Liver (tissue), 9 donors: ENCODE measurements around the gene MAPKAP1. TPM values are rescaled to one million over a fixed set of nuclear protein-coding genes. Genes with fewer than 3 reads are reported as not detected.

Experiments used
- DNase-seq: peaks from one replicate; pipeline ENCODE4 v3.0.0-alpha.2; 2017; ENCODE audit warnings: low spot score
- H3K27ac ChIP-seq, 2 donors: one replicate each; pipeline ENCODE4 v1.7.0; 2013; ENCODE audit warnings: inconsistent platforms in 2 of 2, low read length in 2 of 2, control low read depth in 1 of 2, low read depth in 1 of 2, mild to moderate bottlenecking in 1 of 2
- H3K27me3 ChIP-seq, 4 donors: one replicate each; pipeline versions ENCODE4 v1.6.1 to v1.7.0; 2013; ENCODE audit warnings: low read length in 3 of 4, inconsistent platforms in 1 of 4, mild to moderate bottlenecking in 1 of 4, moderate library complexity in 1 of 4; ENCODE audit not compliant: control insufficient read depth in 4 of 4, insufficient read depth in 4 of 4
- H3K36me3 ChIP-seq, 4 donors: one replicate each; pipeline versions ENCODE4 v1.6.1 to v1.7.0; 2013; ENCODE audit warnings: low read length in 3 of 4, mild to moderate bottlenecking in 3 of 4, low read depth in 1 of 4, moderate library complexity in 1 of 4; ENCODE audit not compliant: control insufficient read depth in 4 of 4, insufficient read depth in 3 of 4
- H3K4me1 ChIP-seq, 4 donors: one replicate each; pipeline versions ENCODE4 v1.6.1 to v1.7.0; 2013; ENCODE audit warnings: low read length in 3 of 4, mild to moderate bottlenecking in 3 of 4, moderate library complexity in 1 of 4; ENCODE audit not compliant: control insufficient read depth in 4 of 4, insufficient read depth in 4 of 4
- H3K4me3 ChIP-seq, 3 donors: one replicate each; pipeline versions ENCODE4 v1.6.1 to v1.7.0; 2013; ENCODE audit warnings: low read length in 3 of 3, control low read depth in 1 of 3, low read depth in 1 of 3, mild to moderate bottlenecking in 1 of 3
- H3K9ac ChIP-seq, 2 donors: one replicate each; pipeline ENCODE4 v1.7.0; 2013; ENCODE audit warnings: low read length in 2 of 2, mild to moderate bottlenecking in 2 of 2, moderate library complexity in 2 of 2, control low read depth in 1 of 2, low read depth in 1 of 2
- H3K9me3 ChIP-seq, 4 donors: one replicate each; pipeline versions ENCODE4 v1.6.1 to v1.7.0; 2013; ENCODE audit warnings: low read length in 3 of 4; ENCODE audit not compliant: control insufficient read depth in 4 of 4
- EGR1 ChIP-seq, 2 donors: IDR thresholded peaks; 2 replicates each; pipeline ENCODE4 v1.6.1; 2016 to 2018; ENCODE audit warnings: antibody characterized with exemption in 2 of 2, low read depth in 2 of 2
- FOXA1 ChIP-seq: IDR thresholded peaks from 2 replicates; pipeline ENCODE4 v1.6.1; 2016; ENCODE audit warnings: antibody characterized with exemption
- FOXA2 ChIP-seq: IDR thresholded peaks from 2 replicates; pipeline ENCODE4 v1.6.1; 2016; ENCODE audit warnings: antibody characterized with exemption
- GABPA ChIP-seq, 2 donors: IDR thresholded peaks in 1 of 2; conservative IDR thresholded peaks in 1 of 2; 2 replicates each; pipeline ENCODE4 v1.6.1; 2016; ENCODE audit warnings: antibody characterized with exemption in 2 of 2, mild to moderate bottlenecking in 1 of 2, moderate library complexity in 1 of 2
- HNF4A ChIP-seq, 2 donors: conservative IDR thresholded peaks; 2 replicates each; pipeline ENCODE4 v1.6.1; 2016; ENCODE audit warnings: antibody characterized with exemption in 2 of 2, mild to moderate bottlenecking in 2 of 2
- HNF4G ChIP-seq: IDR thresholded peaks from 2 replicates; pipeline ENCODE4 v1.6.1; 2016; ENCODE audit warnings: antibody characterized with exemption
- JUND ChIP-seq, 2 donors: IDR thresholded peaks; 2 replicates each; pipeline ENCODE4 v1.6.1; 2016; ENCODE audit warnings: antibody characterized with exemption in 2 of 2
- NR2F2 ChIP-seq: IDR thresholded peaks from 2 replicates; pipeline ENCODE4 v1.6.1; 2016; ENCODE audit warnings: antibody characterized with exemption
- RAD21 ChIP-seq, 2 donors: IDR thresholded peaks; 2 replicates each; pipeline ENCODE4 v1.6.1; 2016; ENCODE audit warnings: antibody characterized with exemption in 2 of 2, mild to moderate bottlenecking in 2 of 2
- RXRA ChIP-seq, 2 donors: IDR thresholded peaks; 2 replicates each; pipeline ENCODE4 v1.6.1; 2017 to 2018; ENCODE audit warnings: antibody characterized with exemption in 2 of 2, mild to moderate bottlenecking in 1 of 2
- SP1 ChIP-seq: IDR thresholded peaks from 2 replicates; pipeline ENCODE4 v1.6.1; 2018; ENCODE audit warnings: antibody characterized with exemption, mild to moderate bottlenecking
- TAF1 ChIP-seq: conservative IDR thresholded peaks from 2 replicates; pipeline ENCODE4 v1.6.1; 2016; ENCODE audit warnings: antibody characterized with exemption, mild to moderate bottlenecking
- YY1 ChIP-seq: IDR thresholded peaks from 2 replicates; pipeline ENCODE4 v1.6.1; 2016; ENCODE audit warnings: antibody characterized with exemption, mild to moderate bottlenecking
- WGBS: extraction: QIAGEN DNeasy Blood & Tissue Kit; methylation state at CpG from one replicate; pipeline ENCODE4 v1.1.7; 2013; 5-methylcytosine and 5-hydroxymethylcytosine counted together
- polyA plus RNA-seq, 2 donors: library from polyadenylated mRNA; stranded (reverse) in 1 of 2; unstranded in 1 of 2; fragments of 200-250 nt in 1 of 2; fragments of >200 nt in 1 of 2; fragmentation: Nextera tagmentation in 1 of 2; extraction: Ambion mirVana in 1 of 2; gene quantifications; one replicate each; pipeline versions ENCODE4 v1.2.1 to v1.2.3, GENCODE V29; 2013 to 2015
- total RNA-seq, 2 donors: library from RNA; depleted of rRNA; stranded (reverse); fragments of >200 nt; gene quantifications; one replicate each; pipeline ENCODE4 v1.2.3, GENCODE V29; 2014
- TF ChIP-seq, protein P1 (sequence below): IDR thresholded peaks from 2 replicates; pipeline ENCODE4 v1.6.1; 2016; ENCODE audit warnings: antibody characterized with exemption
- TF ChIP-seq, protein P2 (sequence below): IDR thresholded peaks from 2 replicates; pipeline ENCODE4 v1.6.1; 2016; ENCODE audit warnings: antibody characterized with exemption
- TF ChIP-seq, protein P3 (sequence below): IDR thresholded peaks from 2 replicates; pipeline ENCODE4 v1.6.1; 2016; ENCODE audit warnings: antibody characterized with exemption
- TF ChIP-seq, protein P4 (sequence below): IDR thresholded peaks from 2 replicates; pipeline ENCODE4 v1.6.1; 2016; ENCODE audit warnings: antibody characterized with exemption, mild to moderate bottlenecking
- TF ChIP-seq, protein P5 (sequence below): fragments of 150-350 bp; IDR thresholded peaks from 2 replicates; pipeline ENCODE4 v1.5.1; 2017; ENCODE audit warnings: improper control_type of control experiment, low read depth, low read length; ENCODE audit not compliant: missing input control
- donor health status: healthy.
- donor health status: healthy.
- donor health status: healthy.
- donor health status: healthy.
- donor health status: healthy.

MAPKAP1 gene
- total and polyA plus RNA-seq, 4 donors, result 23.6 to 55.9 (median 32.7) TPM

DNA sequence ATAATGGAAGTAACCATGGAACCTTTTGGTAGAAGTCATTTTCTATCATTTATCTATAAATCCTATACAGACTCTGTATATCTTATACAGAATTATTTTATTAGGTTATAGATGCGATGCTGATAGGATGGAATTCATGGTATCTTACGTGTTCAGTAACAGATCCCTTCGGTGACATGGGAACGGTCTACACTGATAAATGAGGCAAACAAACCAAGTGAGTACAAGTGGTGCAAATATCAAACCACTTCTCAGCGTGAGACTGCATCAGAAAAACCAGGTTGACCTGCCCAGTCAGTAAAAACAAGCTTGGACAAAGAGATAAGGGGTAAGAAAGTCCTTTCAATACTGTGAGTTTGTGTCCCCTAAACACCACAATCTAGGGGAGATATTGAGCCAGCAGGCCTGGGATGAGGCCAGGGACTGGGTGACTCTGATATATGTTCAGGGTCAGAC is 229.9 kb downstream of the MAPKAP1 start:
- TF ChIP-seq NR2F2 (no peak), EGR1 (IDR thresholded peaks at IDR 0.05; ENCODE audit: low read depth in 2 of 2) (no peak), RXRA (IDR thresholded peaks at IDR 0.05) (no peak), JUND (IDR thresholded peaks at IDR 0.05) (no peak), RAD21 (IDR thresholded peaks at IDR 0.05) (no peak), GABPA (IDR thresholded peaks at IDR 0.05 in 1 of 2, conservative IDR thresholded peaks at IDR 0.05 in 1 of 2) (no peak), HNF4A (conservative IDR thresholded peaks at IDR 0.05) (no peak), FOXA1 (no peak), HNF4G (no peak), FOXA2 (no peak), TAF1 (no peak), SP1 (no peak), YY1 (no peak)
- TF ChIP-seq, protein P1, sequence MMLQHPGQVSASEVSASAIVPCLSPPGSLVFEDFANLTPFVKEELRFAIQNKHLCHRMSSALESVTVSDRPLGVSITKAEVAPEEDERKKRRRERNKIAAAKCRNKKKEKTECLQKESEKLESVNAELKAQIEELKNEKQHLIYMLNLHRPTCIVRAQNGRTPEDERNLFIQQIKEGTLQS, result no peak
- TF ChIP-seq, protein P2, sequence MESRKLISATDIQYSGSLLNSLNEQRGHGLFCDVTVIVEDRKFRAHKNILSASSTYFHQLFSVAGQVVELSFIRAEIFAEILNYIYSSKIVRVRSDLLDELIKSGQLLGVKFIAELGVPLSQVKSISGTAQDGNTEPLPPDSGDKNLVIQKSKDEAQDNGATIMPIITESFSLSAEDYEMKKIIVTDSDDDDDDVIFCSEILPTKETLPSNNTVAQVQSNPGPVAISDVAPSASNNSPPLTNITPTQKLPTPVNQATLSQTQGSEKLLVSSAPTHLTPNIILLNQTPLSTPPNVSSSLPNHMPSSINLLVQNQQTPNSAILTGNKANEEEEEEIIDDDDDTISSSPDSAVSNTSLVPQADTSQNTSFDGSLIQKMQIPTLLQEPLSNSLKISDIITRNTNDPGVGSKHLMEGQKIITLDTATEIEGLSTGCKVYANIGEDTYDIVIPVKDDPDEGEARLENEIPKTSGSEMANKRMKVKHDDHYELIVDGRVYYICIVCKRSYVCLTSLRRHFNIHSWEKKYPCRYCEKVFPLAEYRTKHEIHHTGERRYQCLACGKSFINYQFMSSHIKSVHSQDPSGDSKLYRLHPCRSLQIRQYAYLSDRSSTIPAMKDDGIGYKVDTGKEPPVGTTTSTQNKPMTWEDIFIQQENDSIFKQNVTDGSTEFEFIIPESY, result no peak
- TF ChIP-seq, protein P3, sequence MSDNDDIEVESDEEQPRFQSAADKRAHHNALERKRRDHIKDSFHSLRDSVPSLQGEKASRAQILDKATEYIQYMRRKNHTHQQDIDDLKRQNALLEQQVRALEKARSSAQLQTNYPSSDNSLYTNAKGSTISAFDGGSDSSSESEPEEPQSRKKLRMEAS, result no peak
- TF ChIP-seq, protein P4, sequence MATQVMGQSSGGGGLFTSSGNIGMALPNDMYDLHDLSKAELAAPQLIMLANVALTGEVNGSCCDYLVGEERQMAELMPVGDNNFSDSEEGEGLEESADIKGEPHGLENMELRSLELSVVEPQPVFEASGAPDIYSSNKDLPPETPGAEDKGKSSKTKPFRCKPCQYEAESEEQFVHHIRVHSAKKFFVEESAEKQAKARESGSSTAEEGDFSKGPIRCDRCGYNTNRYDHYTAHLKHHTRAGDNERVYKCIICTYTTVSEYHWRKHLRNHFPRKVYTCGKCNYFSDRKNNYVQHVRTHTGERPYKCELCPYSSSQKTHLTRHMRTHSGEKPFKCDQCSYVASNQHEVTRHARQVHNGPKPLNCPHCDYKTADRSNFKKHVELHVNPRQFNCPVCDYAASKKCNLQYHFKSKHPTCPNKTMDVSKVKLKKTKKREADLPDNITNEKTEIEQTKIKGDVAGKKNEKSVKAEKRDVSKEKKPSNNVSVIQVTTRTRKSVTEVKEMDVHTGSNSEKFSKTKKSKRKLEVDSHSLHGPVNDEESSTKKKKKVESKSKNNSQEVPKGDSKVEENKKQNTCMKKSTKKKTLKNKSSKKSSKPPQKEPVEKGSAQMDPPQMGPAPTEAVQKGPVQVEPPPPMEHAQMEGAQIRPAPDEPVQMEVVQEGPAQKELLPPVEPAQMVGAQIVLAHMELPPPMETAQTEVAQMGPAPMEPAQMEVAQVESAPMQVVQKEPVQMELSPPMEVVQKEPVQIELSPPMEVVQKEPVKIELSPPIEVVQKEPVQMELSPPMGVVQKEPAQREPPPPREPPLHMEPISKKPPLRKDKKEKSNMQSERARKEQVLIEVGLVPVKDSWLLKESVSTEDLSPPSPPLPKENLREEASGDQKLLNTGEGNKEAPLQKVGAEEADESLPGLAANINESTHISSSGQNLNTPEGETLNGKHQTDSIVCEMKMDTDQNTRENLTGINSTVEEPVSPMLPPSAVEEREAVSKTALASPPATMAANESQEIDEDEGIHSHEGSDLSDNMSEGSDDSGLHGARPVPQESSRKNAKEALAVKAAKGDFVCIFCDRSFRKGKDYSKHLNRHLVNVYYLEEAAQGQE, result no peak
- TF ChIP-seq, protein P5, sequence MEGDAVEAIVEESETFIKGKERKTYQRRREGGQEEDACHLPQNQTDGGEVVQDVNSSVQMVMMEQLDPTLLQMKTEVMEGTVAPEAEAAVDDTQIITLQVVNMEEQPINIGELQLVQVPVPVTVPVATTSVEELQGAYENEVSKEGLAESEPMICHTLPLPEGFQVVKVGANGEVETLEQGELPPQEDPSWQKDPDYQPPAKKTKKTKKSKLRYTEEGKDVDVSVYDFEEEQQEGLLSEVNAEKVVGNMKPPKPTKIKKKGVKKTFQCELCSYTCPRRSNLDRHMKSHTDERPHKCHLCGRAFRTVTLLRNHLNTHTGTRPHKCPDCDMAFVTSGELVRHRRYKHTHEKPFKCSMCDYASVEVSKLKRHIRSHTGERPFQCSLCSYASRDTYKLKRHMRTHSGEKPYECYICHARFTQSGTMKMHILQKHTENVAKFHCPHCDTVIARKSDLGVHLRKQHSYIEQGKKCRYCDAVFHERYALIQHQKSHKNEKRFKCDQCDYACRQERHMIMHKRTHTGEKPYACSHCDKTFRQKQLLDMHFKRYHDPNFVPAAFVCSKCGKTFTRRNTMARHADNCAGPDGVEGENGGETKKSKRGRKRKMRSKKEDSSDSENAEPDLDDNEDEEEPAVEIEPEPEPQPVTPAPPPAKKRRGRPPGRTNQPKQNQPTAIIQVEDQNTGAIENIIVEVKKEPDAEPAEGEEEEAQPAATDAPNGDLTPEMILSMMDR, result no peak
- Histone ChIP-seq H3K36me3 (peaks cover 0 to 3% (median 1%) of the 10 kb centered on the region in 4 donors), H3K9ac (no peak overlapping the region), H3K27ac (no peak overlapping the region), H3K27me3 (no peaks in the 10 kb centered on the region), H3K9me3 (no peaks in the 10 kb centered on the region), H3K4me1 (peaks cover 12 to 40% (median 27%) of the 10 kb centered on the region in 4 donors), H3K4me3 (no peak overlapping the region)
- WGBS, result 94% methylated on average over 5 of the region's 5 CpGs
- DNase-seq, result no peak
